Astrocyte (in vitro differentiated cells and primary cell): ENCODE measurements around the gene TREML2.

Experiments
- CTCF ChIP-seq: IDR thresholded peaks from 2 replicates; pipeline ENCODE4 v1.5.1; 2011; ENCODE audit warnings: low read depth, mild to moderate bottlenecking, inconsistent platforms, low read length, moderate library complexity; ENCODE audit not compliant: insufficient read depth
- EZH2 ChIP-seq: IDR thresholded peaks from 2 replicates; pipeline ENCODE4 v1.6.1; 2012; ENCODE audit warnings: mild to moderate bottlenecking, low read length, inconsistent platforms; ENCODE audit not compliant: insufficient read depth

GRCh38 chr6:41216616-41217015, 15.7 kb upstream of the TREML2 start:
- no peak for TF ChIP-seq CTCF
- no peak for TF ChIP-seq EZH2
